GM19239 (cell line): Measurements from ENCODE around the gene GABPB1.

Experiments
- DNase-seq: peaks from one replicate; pipeline ENCODE4 v3.0.0; 2011; ENCODE audit warnings: low spot score; ENCODE audit not compliant: insufficient read length
- FAIRE-seq: peaks from 2 replicates; lab custom pipeline; 2011; peaks lifted over from hg19 to GRCh38; lab: Jason Lieb, UNC

GABPB1 gene

GRCh38 chr15:50350621-50351020 is 4.4 kb downstream of the GABPB1 start:
- DNase-seq = no peak
- FAIRE-seq = no peak

- FAIRE-seq = no peak
- no peak for DNase-seq
Observed at GRCh38 chr15:50345298-50345697, 9.7 kb downstream of the GABPB1 start.

- FAIRE-seq (no peak), DNase-seq (no peak)
Observed at GRCh38 chr15:50344006-50344464, 11.0 kb downstream of the GABPB1 start.

- no peak for FAIRE-seq
Observed at GRCh38 chr15:50341616-50342136, 13.3 kb downstream of the GABPB1 start.

GRCh38 chr15:50340416-50340815 is 14.6 kb downstream of the GABPB1 start:
- FAIRE-seq (no peak), DNase-seq (no peak)

More at GRCh38 chr15:50341616-50342136, 13.3 kb downstream of the GABPB1 start:
- no peak for DNase-seq

GRCh38 chr15:50339717-50340116 is 15.3 kb downstream of the GABPB1 start:
- FAIRE-seq (no peak), DNase-seq (no peak)

GRCh38 chr15:50335251-50335650 is 19.7 kb downstream of the GABPB1 start:
- no peak for FAIRE-seq
- no peak for DNase-seq

GRCh38 chr15:50333229-50333628 is 21.8 kb downstream of the GABPB1 start:
- DNase-seq (no peak), FAIRE-seq (no peak)

- DNase-seq (no peak), FAIRE-seq (peak; percentile 82)
Observed at GRCh38 chr15:50330921-50331320, 24.1 kb downstream of the GABPB1 start.

GRCh38 chr15:50328116-50328515 is 26.9 kb downstream of the GABPB1 start:
- DNase-seq (no peak), FAIRE-seq (no peak)

GRCh38 chr15:50321680-50322210 is 33.3 kb downstream of the GABPB1 start:
- no peak for DNase-seq
- FAIRE-seq = no peak

- DNase-seq (no peak), FAIRE-seq (no peak)
Observed at GRCh38 chr15:50320504-50320903, 34.5 kb downstream of the GABPB1 start.

- DNase-seq (no peak), FAIRE-seq (no peak)
Observed at GRCh38 chr15:50318697-50319096, 36.3 kb downstream of the GABPB1 start.

GRCh38 chr15:50315814-50316630 is 39.0 kb downstream of the GABPB1 start:
- DNase-seq (no peak), FAIRE-seq (peak; percentile 87)

- no peak for DNase-seq
- no peak for FAIRE-seq
Observed at GRCh38 chr15:50312636-50313035, 42.4 kb downstream of the GABPB1 start.

- DNase-seq = no peak
- FAIRE-seq = no peak
Observed at GRCh38 chr15:50307799-50308198, 47.2 kb downstream of the GABPB1 start.

- FAIRE-seq (no peak), DNase-seq (no peak)
Observed at GRCh38 chr15:50304836-50305235, 50.2 kb downstream of the GABPB1 start.

GRCh38 chr15:50302581-50302980 is 52.4 kb downstream of the GABPB1 start:
- peak; percentile 14 for FAIRE-seq

GRCh38 chr15:50298340-50298739 is 56.7 kb downstream of the GABPB1 start:
- DNase-seq (no peak), FAIRE-seq (no peak)

More at GRCh38 chr15:50302581-50302980, 52.4 kb downstream of the GABPB1 start:
- no peak for DNase-seq

GRCh38 chr15:50295966-50296365 is 59.0 kb downstream of the GABPB1 start:
- DNase-seq = no peak
- FAIRE-seq = no peak

GRCh38 chr15:50289749-50290148 is 65.2 kb downstream of the GABPB1 start:
- no peak for FAIRE-seq

More at GRCh38 chr15:50289749-50290148, 65.2 kb downstream of the GABPB1 start:
- no peak for DNase-seq
